Measurements from ENCODE around the gene C1orf226. TPM values are rescaled to one million over a fixed set of nuclear protein-coding genes. Genes with fewer than 3 reads are reported as not detected.
"Not testable (repeated sequence)": the region's sequence is repeated elsewhere in the genome, so short reads cannot be mapped to it uniquely, and the experiment has no call there.

C1orf226 gene
- total RNA-seq, 2 experiments from 2014 or later = 0.04 TPM; not detected in 1

DNA sequence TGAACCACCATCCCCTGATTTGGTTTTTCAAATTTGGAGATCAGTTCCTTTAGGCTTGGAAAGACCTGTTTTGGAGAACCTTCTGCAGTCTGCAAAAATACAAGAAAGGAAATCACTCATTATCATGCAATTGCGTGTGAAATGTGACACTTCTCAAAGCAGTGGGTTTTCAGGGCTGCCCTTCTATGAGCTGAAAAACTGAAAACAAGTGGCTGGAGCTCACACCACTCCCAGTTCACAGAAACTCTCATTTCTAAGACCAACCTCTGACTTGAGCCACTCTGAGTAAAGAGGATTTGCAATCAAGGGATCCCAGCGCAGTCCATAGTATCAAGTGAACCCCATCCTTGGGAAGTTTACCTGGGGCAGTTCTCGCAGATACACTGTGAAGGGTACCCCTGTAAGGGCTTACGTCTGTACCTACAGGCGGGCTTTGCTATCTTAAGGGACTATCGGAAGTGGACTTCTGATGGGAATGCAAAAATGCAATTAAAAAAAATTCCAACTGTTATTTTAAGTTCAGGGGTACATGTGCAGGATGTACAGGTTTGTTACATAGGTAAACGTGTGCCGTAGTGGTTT lies 17.6 kb downstream of the C1orf226 start:
- ChIA-PET CTCF (interaction anchor here (0.6 kb wide), 1 partner anchor 232 kb away, joined by 3 read pairs; no protein-coding TSS in a partner anchor), POLR2A (no interaction called here)

DNA sequence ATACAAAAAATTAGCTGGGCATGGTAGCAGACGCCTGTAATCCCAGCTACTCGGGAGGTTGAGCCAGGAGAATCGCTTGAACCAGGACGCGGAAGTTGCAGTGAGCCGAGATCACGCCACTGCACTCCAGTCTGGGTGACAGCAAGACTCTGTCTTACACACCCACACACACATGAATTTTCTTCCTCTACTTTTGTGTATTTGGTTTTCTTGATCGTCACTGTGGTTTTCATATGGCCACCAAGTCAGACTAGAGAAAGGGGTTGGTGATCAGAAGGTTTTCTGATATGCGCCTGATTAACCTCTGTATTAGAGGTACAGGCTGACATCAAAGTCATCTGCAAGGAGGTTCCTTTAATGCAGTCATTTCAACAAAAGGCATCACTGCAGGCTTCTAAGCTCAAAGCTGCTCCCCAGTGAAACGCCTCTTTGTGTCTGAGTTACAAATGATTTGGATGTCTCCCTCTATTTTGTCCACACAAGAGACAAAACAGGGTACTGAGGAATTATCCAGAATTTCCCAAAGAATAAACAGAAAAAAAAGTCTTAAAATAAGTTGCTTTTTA lies 19.3 kb downstream of the C1orf226 start:
- ChIA-PET CTCF (no interaction called here), POLR2A (no interaction called here)

DNA sequence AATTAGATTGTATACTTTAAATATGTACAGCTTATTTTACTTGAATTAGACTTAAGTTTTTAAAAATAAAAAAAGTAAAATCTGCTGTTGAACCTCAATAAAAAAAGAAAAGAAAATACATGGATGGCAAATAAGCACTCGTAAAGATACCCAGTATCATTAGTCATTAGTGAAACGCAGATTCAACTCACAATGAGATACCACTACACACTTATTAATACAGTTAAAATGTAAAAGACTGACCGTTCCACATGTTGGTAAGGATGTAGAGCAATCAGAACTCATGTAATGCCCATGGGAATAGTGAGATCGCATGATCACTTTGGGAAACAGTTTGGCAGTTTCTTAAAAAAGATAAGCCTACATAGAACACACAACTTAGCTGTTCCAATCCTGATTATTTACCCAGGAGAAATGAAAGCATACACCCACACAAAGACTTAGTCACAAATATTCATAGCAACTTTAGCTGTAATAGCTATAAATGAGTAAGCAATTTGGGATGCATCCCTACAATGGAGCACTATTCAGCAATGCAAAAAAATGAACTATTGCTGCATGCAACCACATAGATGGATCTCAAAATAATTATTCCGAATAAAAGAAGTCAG lies 23.1 kb downstream of the C1orf226 start:
- ChIA-PET CTCF (no interaction called here), POLR2A (no interaction called here)

DNA sequence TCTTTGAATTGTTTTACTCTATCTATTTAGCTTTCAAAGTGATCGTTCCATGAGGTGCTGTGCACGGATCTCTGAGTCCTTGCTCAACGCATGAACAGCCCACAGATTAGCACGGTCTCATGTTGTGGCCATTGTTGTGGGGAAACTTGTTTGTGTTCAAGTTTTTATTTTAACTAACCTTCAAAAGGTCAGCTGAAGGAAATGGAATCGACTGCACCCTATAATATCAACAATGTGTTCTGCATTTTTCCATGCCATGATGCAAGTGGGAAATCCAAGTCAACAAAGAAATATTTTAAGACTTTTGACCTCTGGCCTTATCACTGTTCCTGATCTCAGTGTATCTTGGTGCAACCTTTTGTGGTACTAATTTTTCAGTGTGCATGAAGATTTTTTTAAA lies 24.3 kb downstream of the C1orf226 start:
- CTCF ChIA-PET = no interaction called here
- POLR2A ChIA-PET = no interaction called here

DNA sequence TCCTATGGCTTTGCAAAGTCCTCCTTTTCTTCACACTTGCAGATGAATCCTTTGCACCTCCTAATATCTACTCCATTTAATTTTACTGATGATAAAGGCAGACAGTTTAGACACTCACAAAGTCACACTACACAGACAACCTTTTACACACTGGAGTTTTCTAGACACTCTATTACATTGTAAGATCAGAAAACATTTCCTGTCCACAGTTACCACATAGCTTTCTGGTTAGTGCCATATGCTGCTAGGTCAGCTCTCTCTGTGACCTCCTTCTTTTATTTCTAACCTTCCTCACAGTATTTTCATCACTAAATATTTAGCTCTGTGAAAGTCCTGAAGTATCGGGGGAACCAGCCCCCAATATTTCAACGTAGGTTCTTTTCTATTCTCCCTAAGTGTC lies 25.3 kb downstream of the C1orf226 start:
- POLR2A ChIA-PET = no interaction called here

DNA sequence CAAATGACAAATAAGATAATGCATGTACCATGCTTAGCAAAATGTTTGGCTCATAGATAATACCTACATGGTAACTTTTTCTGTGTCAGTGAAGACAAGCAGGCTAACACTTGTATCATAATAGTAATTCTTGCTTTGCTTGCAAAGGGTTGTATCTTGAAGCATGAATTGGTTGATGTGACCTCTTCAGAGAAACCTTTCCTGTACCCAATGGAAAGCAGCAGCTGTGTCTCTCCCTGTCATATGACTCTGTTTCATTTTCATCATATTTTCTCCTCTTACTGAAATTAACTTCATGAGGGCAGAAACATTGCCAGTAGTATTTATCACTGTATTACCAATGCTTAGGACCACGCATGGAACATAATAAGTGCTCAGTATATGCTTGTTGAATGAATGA lies 26.0 kb downstream of the C1orf226 start:
- POLR2A ChIA-PET = no interaction called here
- CTCF ChIA-PET = interaction anchor here (1.2 kb wide), 1 partner anchor 351 kb away, joined by 3 read pairs; no protein-coding TSS in a partner anchor

More for the DNA sequence above, 25.3 kb downstream of the C1orf226 start:
- CTCF ChIA-PET = no interaction called here

DNA sequence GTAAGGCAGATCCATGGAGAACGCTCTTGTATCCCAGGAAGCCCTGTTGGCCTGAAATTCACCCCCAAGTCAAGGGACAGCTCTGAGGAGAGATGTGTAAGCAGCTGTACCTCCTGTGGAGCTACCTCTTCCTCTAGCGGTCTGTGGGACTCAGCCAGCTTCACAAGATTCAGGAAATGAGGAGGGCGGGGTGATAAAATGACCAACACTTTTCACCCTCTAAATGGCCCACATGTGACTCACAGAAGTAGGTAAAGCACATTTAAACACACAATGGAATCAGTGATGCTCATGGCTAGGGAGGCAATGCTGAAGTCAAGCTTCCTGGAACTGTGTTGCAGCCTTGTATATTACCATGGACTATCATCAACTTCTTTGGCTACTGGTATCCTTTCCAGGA lies 30.5 kb downstream of the C1orf226 start, which contains the start of gene SH2D1B:
TSS of gene SH2D1B (minus strand) at position 135 of the 400 bp plus-strand sequence. CDS start at position 15, 120 bp downstream.
- ChIA-PET CTCF (no interaction called here), POLR2A (no interaction called here)

DNA sequence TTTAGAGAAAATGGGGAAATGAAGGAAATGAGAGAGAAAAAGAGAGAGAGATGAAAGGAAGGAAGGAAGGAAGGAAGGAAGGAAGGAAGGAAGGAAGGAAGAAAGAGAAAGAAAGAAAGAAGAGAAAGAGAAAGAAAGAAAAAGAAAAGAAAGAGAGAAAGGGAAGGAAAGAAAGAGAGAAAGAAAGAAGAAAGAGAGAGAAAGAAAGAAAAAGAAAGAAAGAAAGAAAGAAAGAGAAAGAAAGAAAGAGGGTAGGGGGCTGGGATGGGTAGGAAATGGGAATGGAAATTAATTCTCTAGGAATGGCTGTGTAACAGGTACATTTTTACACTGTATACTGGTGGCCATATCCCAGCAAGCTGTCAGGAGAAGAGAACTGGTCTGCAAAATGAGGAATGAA lies 34.7 kb downstream of the C1orf226 start:
- POLR2A ChIA-PET = no interaction called here
- CTCF ChIA-PET = no interaction called here

DNA sequence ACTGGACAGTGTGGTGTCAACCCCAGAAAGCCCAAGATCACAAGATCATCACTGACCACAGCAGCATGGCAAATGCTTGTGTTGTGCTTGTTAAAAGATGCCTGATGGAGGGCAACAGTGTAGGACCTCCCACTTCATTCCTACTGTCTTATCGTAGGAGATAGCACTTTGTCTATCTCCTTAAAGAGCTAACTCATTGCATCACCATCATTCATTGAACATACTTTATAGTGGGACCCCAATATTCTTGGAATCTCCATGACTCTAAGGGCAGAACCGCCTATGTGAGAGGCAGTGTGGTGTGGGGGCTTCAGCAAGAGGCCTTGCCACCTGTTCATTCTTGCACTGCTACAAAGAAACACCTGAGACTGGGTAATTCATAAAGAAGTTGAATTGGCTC lies 35.4 kb downstream of the C1orf226 start:
- CTCF ChIA-PET = no interaction called here

DNA sequence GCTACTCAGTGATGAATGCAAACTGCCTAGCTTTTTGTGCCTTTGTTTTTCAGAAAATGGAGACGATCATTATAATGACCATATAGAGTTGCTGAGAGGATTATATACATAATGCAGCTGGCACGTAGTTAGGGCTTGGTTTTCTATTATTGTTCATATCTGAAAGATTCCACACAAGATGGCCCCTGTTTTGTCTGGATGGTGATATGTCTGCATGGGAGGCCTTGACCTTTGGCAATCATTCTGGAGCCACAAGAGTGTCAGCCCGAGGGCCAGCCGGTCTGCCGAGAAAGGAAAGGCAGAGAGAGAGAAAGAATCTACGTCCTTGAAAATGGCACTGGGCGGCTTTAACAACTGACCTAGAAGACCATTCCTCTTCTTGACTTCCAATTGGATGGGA lies 36.1 kb downstream of the C1orf226 start:
- ChIA-PET POLR2A (no interaction called here), CTCF (no interaction called here)

More for the DNA sequence above, 35.4 kb downstream of the C1orf226 start:
- POLR2A ChIA-PET = no interaction called here

DNA sequence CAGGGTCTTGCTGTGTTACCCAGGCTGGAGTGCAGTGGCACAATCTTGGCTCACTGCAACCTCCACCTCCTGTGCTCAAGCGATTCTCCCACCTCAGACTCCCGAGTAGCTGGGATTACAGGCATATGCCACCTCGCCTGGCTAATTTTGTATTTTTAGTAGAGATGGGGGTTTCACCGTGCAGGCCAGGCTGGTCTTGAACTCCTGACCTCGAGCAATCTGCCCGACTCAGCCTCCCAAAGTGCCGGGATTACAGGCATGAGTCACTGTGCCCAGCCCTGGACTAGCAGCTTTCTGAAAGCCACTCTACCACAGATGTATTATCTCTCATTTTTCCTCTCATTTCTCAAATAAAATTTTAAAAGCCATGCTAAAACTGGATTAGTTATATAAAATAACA lies 37.1 kb downstream of the C1orf226 start:
- POLR2A ChIA-PET, CTCF ChIA-PET: not testable (repeated sequence)

DNA sequence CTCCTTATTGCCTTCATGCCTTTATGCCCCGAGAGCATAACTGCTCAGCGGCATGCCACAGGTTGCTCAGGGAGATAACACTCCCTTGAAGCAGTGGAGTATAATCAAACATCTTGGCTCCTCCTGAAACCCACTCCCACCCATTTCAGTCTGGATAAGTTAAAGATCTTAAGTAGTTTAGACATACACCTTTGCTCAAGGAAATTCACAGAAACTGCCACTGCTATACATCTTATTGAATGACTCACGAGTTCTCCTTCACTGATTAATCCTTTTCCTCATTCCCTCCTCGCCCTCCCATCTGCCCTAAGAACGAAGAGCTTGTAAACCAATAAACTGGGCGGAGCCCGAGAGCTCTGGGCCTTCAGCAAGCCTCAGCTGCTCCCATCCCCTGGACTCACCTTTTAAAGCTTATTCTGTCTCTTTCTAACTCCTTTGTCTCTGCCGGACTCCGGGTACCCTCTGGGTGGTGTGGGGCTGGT lies 38.0 kb downstream of the C1orf226 start:
- CTCF ChIA-PET, POLR2A ChIA-PET: not testable (repeated sequence)

DNA sequence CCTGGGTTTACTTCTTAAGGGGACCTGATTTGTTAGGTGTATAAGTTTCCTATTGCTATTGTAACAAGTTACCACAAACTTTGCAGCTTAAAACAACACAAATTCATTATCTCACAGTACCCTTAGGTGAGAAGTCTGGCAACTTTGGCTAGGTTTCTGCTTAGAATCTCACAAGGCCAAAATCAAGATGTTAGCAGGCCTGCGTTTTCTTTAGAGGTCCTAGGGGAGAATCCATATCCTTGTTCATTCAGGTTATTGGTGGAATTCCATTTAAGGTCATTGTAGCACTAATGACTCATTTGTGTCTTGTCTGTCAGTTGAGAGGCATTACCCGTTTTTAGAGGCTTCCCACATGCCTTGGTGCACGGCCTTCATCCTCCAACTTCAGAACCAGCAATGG lies 38.6 kb downstream of the C1orf226 start:
- CTCF ChIA-PET = no interaction called here
- POLR2A ChIA-PET = no interaction called here

DNA sequence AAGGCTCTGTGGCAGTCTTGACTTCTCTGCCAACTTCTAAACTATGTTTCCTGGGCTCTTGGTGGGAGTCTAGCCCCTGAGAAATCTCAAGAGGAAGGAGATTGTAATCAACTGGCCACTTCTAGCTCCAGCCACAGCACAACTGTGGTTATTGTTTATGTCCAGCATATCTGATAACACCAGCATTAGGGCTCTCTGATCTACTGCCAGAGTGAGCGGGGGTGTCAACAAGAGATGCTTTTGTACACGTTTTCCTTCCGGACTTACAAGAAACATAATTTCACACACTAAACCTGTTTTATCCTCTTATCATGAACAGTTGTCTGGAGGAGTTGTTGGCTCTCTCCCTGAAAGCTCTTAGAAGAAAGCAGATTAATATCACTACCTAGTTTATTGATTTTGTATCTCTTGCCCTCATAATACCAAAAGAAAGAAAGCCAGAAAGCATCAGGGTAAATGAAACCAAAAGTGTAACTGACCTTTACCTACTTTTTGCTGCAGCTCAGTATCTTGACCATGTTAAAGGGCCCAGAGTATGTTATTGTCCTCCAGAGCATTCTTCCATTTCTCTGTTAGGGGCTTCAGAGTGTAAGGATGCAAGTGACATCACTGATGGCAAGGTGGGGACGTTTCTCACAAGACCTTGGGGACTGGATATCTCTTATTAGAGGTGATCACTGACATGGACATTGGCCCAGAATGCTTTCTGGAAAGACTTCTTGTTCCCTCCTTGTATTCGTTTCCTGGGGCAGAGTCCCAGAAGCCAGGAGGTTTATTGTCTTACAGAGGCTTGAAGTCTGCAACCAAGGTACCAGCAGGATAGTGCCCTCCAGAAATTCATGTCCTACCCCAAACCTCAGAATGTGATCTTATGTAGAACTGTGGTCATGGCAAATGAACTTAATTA lies 40.0 kb downstream of the C1orf226 start:
- POLR2A ChIA-PET = no interaction called here
- CTCF ChIA-PET = no interaction called here

DNA sequence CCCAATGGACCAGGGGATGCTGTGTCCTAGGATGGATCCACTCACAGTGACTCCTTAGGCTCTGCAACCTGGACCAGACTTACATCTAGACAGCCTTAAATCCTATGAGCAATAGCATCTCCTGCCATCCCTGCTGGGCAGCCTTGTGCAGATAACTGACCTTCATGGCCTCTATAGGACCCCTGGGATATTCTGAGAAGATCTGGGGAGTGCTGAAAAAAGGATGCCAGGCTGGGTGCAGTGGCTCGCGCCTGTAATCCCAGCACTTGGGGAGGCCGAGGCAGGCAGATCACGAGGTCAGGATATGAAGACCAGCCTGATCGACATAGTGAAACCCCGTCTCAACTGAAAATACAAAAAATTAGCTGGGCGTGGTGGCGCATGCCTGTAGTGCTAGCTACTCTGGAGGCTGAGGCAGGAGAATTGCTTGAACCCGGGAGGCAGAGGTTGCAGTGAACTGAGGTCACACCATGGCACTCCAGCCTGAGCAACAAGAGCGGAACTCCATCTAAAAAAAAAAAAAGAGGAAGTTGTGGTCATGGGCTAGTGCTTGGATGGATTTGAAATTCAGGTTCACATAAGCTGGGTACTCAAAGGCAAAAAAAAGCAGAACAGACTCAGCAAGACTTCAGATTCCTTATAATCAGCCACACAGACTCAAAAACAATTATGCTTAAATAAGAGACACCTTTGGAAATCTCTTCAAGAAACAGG lies 41.3 kb downstream of the C1orf226 start:
- POLR2A ChIA-PET = no interaction called here

DNA sequence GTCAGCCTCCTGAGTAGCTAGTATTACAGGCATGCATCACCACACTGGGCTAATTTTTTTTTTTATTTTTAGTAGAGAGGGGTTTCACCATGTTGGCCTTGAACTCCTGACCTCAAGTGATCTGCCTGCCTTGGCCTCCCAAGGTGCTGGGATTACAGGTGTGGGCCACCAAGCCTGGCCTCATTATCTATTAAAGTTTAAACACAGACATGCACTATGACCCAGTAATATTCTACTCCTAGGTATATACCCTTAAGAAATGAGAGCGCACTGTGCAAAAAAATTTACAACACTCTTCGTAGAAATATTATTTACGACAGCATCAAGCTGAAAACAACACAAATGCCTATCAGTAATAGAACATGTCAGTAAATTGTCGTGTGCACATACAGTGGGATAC lies 49.1 kb downstream of the C1orf226 start:
- POLR2A ChIA-PET = no interaction called here

More for the DNA sequence above, 41.3 kb downstream of the C1orf226 start:
- CTCF ChIA-PET = no interaction called here

DNA sequence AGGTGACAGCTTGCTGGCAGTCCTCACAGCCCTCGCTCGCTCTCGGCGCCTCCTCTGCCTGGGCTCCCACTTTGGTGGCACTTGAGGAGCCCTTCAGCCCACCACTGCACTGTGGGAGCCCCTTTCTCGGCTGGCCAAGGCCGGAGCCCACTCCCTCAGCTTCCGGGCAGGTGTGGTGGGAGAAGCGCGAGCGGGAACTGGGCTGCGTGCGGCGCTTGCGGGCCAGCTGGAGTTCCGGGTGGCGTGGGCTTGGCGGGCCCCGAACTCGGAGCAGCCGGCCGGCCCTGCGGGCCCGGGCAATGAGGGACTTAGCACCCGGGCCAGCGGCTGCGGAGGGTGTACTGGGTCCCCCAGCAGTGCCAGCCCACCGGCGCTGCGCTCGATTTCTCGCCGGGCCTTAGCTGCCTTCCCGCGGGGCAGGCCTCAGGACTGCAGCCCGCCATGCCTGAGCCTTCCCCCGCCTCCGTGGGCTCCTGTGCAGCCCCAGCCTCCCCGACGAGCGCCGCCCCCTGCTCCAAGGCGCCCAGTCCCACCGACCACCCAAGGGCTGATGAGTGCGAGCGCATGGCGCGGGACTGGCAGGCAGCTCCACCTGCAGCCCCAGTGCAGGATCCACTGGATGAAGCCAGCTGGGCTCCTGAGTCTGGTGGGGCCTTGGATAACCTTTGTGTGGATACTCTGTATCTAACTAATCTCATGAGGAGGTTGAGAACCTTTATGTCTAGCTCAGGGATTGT lies 51.6 kb downstream of the C1orf226 start:
- CTCF ChIA-PET, POLR2A ChIA-PET: not testable (repeated sequence)

More for the DNA sequence above, 49.1 kb downstream of the C1orf226 start:
- CTCF ChIA-PET = no interaction called here

Data from activated CD8-positive, alpha-beta memory T cell treated with anti-CD3 and anti-CD28 coated beads for 36 hours (primary cell).